ENCODE results near the gene ERN1. TPM values are rescaled to one million over a fixed set of nuclear protein-coding genes. Genes with fewer than 3 reads are reported as not detected.

The ERN1 gene
- total and polyA plus RNA-seq, 2 donors (not counting 3 experiments of a cell fraction or from before 2014, with no cell fraction given) = 9.1 to 21.5 TPM

- no peaks in the 10 kb centered on the region for H3K27me3 ChIP-seq (ENCODE audit: control insufficient read depth in 2 of 2, insufficient read depth in 2 of 2, low read length in 2 of 2)
- TF ChIP-seq MAX (IDR thresholded peaks at IDR 0.05; ENCODE audit: insufficient read depth, insufficient read length) (no peak), CTCF (IDR thresholded peaks at IDR 0.05; ENCODE audit: extremely low read depth in 1 of 2, insufficient read depth in 1 of 2, low read depth in 1 of 2, low read length in 2 of 2) (no peak), FOS (IDR thresholded peaks at IDR 0.05; ENCODE audit: borderline replicate concordance, insufficient read depth, low read length) (no peak), EZH2 (IDR thresholded peaks at IDR 0.05; ENCODE audit: borderline replicate concordance, low read depth, low read length, severe bottlenecking) (no peak), MYC (IDR thresholded peaks at IDR 0.05; ENCODE audit: low read depth, low read length) (no peak), GATA2 (IDR thresholded peaks at IDR 0.05; ENCODE audit: insufficient read depth, insufficient read length, low read depth, low read length) (no peak), JUN (IDR thresholded peaks at IDR 0.05; ENCODE audit: borderline replicate concordance, insufficient read depth, insufficient read length, low read depth) (no peak), POLR2A (IDR thresholded peaks at IDR 0.05; ENCODE audit: low read depth, low read length) (no peak), POLR2AphosphoS5 (IDR thresholded peaks at IDR 0.05; ENCODE audit: insufficient read depth, low read depth, low read length) (no peak)
- H3K4me3 ChIP-seq (replicated peaks in 1 of 3; ENCODE audit: insufficient read depth in 1 of 3, low read depth in 1 of 3, low read length in 3 of 3) = no peak overlapping the region
- no peaks in the 10 kb centered on the region for H3K9me3 ChIP-seq (replicated peaks; ENCODE audit: control insufficient read depth, insufficient read depth, low read length)
- no peaks in the 10 kb centered on the region for H4K20me1 ChIP-seq (replicated peaks; ENCODE audit: control insufficient read depth, extremely low read depth, insufficient read depth, low read length)
- DNase-seq (ENCODE audit: low read depth, low spot score) = no peak
- no peak overlapping the region for H3K9ac ChIP-seq (replicated peaks; ENCODE audit: extremely low read depth, insufficient read depth, low read length)
- no peak overlapping the region for H2AFZ ChIP-seq (ENCODE audit: low read depth, low read length)
- intact Hi-C loops (cut with micrococcal nuclease) (no loop called here), dilution Hi-C loops (cut with MboI; ENCODE audit: extremely low pct_ligation_motif_present, low sequenced_read_pairs) (loop anchor here (25.0 kb wide), 1 partner anchor 92 kb away; the partner anchor contains the start of gene ERN1)
- ChIA-PET CTCF (interaction anchor here (1.4 to 1.9 kb wide), 2 partner anchors 20 to 88 kb away, joined by 4 to 10 read pairs; no protein-coding TSS in a partner anchor), POLR2A (no interaction called here)
- no peak overlapping the region for H3K27ac ChIP-seq (ENCODE audit: insufficient read depth, low read depth, low read length)
- BruUV-seq (replicated peaks) = no TSS peak
- no peak overlapping the region for H3K4me2 ChIP-seq (ENCODE audit: insufficient read depth, low read length)
- no peaks in the 10 kb centered on the region for H3K9me1 ChIP-seq (replicated peaks; ENCODE audit: control insufficient read depth, extremely low read depth, insufficient read depth, low read length)
- no peaks in the 10 kb centered on the region for H3K4me1 ChIP-seq (ENCODE audit: control insufficient read depth, extremely low read depth, insufficient read depth, low read length)
- peaks cover 5 to 42% of the 10 kb centered on the region in 2 experiments for H3K36me3 ChIP-seq (ENCODE audit: control insufficient read depth in 2 of 2, extremely low read depth in 1 of 2, insufficient read depth in 2 of 2, low read length in 2 of 2)
- no peaks in the 10 kb centered on the region for H3K79me2 ChIP-seq (ENCODE audit: control insufficient read depth, insufficient read depth, low read length)
- no peak for FAIRE-seq
These were observed 84.8 kb downstream of the ERN1 start for GRCh38 chr17:64045176-64045575.
